DMS114 treated with DMSO at 0.1 percent for 48 hours (cell line): ENCODE data around the gene CHAF1B.
"Not testable (repeated sequence)": the region's sequence is repeated elsewhere in the genome, so short reads cannot be mapped to it uniquely, and the experiment has no call there.

Source experiments
- DNase-seq: peaks from one replicate; lab custom pipeline; 2025; ENCODE audit not compliant: unreplicated experiment; lab: John Stamatoyannopoulos, UW

The CHAF1B gene

DNA sequence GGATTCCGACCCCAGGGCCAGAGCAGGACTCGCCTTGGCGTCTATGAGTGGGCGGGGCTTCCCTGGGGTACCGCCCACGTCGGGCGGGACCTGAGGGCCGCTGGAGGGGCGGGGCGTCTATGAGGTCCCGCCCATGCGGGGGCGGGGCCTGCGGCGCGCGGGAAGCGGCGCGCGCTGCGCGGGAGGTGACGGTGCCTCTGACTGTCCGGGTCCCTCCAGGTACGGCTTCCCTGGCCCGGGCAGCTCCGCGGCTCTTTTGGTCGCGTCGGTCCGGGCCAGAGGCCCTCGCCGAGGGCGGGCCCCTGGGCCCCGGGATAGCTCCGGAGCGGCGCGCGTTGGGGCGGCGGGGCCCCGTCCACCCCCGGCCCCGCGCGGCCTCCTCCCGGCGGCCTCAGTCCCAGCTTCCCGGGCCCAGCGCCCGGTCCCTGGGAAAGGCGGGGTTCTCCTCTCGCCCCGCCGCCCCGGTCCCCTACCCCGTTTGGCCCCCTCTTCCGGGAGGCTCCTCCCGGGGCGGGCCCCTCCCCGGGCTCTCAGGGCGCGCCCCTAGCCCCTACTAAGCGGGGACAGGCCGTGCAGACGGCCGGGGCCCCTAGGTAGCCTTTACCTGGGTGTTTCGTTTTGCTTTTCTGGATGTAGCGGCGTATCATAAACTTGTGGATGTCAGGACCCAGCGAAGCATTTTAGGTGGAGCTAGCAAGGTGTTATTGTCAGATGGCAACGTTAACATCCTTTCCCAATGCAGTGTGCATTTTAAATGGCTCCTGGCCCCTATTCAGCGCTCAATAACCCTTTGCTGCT is at the start of gene CHAF1B:
Gene CHAF1B, plus strand, starts transcription at position 160 of the 798 bp plus-strand sequence. CDS start 745 bp downstream, outside the sequence.
- no peak for DNase-seq

DNA sequence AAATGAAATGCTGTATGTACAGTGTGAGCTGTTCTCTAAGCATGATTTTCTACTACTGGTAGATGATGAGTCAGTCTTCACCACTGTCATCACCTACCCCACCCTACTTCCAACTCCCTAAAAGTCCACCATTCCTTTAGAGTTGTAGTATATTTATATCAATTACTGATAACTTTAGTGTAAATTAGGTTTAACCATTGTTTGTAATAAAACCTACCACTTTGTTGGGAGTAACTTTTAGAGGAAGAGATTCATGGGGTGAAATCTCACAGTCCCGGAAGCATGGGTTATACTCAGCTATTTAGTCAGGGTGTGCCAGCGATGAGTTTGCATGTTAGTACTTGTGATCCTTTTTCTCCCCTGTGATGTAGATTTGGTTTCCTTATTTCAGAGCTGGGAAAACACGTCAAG is 48.1 kb upstream of the CHAF1B start:
- DNase-seq: no peak

- DNase-seq: no peak
Observed at GRCh38 chr21:36338975-36339374, 46.2 kb upstream of the CHAF1B start.

DNA sequence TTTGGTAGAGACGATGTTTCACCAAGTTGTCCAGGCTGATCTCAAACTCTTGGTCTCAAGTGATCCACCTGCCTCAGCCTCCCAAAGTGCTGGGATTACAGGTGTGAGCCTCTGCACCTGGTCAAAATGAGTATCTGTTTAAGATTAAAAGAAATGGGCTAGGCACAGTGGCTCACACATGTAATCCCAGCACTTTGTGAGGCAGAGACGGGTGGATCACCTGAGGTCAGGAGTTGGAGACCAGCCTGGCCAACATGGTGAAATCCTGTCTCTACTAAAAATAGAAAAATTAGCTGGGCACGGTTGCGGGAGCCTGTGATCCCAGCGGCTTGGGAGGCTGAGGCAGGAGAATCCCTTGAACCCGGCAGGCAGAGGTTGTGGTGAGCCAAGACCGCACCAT is 42.6 kb upstream of the CHAF1B start:
- DNase-seq: not testable (repeated sequence)

DNA sequence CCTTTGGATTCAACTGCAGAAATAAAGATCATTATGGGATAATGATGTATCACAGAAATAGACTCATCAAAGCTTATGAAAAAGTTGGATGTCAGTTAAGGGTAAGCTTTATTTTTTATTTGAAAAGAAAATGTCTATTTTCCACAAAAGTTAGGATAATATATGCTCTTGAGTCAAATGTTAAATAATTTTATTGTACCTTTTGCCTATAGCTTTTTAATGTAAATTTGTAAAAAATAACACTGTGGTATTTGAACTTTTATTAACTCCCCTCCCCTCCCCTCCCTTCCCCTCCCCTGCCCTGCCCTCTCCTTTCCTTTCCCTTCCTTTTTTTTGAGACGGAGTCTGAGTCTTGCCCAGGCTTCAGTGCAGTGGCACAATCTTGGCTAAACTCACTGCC is 40.3 kb upstream of the CHAF1B start:
- no peak for DNase-seq

DNA sequence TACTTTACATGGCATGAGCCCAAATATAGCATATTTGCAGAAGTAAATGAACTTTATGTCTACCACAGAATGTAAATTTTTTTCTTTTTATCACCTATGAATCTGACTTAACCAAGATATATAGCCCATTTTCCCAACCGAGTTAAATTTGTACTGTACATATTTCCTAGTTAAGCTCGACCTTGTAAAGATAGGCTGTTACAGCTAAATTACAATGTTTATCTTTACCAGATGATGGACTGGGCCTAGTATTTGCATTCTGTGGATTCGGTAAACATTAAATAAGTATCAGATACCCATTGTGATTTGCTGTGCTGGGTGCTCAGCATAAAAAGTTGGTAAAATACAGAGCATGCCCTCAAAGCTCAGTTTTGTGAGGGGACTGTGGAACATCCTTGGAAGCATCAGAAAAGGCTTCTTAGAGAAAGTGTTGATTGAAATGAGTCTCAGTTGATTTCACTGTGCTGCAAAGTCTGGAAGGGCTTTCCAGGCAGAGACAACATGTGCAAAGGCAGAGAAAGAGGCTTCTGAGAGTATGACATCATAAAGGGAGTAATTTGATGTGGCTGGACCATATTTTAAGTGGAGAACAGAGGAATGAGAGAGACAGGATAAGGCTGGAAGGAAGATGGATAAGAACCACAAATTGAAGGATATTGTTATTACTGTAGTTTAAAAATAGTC is 37.8 kb upstream of the CHAF1B start:
- no peak for DNase-seq

DNA sequence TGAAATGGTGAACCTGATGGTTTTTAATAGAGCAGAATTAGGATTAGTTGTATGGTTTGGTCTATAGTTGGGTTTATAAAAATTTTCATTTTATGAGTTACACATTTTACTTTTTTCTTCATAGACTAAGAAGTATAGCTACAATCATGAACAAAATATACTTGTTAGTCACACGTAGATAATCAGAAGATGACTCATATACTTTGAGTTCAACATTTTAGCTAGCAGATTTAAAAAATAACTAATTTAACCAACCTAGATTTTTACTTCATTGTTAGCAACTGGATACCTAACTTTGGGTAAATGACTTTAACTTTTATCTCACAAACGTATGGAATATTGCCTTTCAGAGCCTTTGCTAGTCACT is 37.2 kb upstream of the CHAF1B start:
- DNase-seq: no peak

GRCh38 chr21:36349315-36349714 is 35.9 kb upstream of the CHAF1B start:
- no peak for DNase-seq

DNA sequence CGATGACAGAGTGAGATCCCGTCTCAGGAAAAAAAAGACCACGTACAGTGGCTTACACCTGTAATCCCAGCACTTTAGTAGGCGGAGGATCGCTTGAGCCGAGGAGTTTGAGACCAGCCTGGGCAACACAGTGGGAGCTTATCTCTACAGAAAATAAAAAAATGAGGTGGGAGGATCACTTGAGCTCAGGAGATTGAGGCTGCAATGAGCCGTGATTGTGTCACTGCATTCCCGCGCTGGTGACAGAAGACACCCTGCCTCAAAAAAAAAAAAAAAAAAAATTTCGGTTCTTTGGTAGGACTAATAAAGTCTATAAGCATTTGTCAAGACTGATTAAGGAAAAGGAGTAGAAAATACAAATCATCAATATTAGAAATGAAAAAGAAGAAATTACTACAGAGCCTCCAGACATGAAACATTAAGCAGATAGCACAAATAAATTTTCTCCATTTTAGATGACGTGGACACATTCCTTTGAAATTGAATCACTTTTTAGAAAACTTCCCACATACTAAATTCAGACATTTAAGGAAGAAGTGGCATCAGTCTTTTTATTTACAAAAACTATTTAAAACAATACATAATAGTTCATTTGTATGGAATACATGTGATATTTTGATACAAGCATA is 34.8 kb upstream of the CHAF1B start:
- DNase-seq: no peak

- DNase-seq: no peak
Observed at GRCh38 chr21:36354918-36355680, 30.1 kb upstream of the CHAF1B start.

DNA sequence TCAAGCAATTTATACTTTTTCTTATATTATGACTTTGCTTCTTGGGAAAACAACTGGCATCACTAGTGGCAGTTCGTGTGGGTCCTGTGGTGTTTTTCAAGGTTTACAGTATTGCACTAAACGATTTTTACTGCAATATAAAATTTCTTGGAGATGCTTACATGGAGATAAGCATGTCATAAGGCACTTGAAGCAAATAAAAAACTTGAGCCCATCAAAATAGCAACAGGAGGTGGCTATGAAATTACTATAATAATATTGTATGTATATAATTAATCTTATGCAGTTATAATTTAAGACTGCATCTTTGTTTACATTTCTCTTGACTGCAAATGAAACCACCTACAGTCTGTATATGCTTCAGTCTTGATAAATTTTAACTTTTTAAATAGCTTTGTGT is 29.3 kb upstream of the CHAF1B start:
- DNase-seq: no peak

DNA sequence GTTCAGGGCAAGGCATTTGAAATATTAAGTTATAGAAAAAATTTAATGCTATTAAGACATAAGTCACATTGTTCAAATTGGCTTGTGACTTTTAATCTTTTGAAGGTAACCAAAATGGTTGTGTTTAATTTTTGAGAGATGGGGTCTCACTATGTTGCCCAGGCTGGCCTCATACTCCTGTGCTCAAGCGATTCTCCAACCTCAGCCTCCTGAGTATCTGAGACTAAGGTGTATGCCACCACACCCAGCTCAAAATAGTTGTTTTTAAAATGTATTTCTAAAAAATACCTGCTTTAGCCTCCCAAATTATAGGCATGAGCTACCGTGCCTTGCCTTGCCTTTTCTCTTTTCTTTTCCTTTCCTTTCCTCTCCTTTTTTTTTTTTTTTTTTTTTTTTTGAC is 26.0 kb upstream of the CHAF1B start:
- DNase-seq: no peak

DNA sequence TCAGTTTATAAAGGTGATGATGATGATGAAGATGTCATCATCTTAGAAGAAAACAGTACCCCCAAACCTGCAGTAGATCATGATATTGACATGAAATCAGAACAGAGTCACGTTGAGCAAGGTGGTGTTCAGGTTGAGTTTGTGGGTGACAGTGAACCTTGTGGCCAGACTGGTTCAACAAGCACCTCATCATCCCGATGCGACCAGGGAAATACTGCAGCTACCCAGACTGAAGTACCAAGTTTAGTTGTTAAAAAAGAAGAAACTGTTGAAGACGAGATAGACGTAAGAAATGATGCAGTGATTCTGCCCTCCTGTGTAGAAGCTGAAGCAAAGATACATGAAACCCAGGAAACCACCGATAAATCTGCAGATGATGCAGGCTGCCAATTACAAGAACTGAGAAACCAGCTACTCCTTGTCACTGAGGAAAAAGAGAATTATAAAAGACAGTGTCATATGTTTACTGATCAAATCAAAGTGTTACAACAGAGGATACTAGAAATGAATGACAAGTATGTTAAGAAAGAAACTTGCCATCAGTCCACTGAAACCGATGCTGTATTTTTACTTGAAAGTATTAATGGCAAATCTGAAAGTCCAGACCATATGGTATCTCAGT is 16.0 kb upstream of the CHAF1B start:
- DNase-seq: no peak

GRCh38 chr21:36375994-36376393 is 9.2 kb upstream of the CHAF1B start:
- no peak for DNase-seq

DNA sequence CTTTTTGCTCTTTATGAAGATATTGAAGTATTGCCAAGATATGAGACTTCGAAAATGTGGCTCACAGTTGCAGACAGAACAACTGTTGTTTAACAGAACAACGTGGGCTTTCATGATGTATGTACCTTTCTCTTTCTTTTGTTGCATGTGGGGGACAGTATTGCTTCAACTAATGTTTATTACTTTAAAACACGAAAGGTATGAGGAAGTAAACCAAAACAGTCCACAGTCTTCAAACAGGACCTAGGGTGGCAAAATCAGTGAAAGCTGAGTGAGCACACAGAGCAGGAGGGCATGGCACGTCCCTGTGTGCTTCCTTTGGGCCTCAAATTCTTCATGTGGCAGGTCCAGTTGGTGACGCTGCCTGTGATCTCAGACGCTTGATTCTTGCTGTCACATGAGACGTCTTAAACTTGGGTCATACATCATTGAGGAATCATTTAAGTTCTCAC is 7.8 kb upstream of the CHAF1B start:
- DNase-seq: no peak

GRCh38 chr21:36379251-36379650 is 5.9 kb upstream of the CHAF1B start:
- no peak for DNase-seq

DNA sequence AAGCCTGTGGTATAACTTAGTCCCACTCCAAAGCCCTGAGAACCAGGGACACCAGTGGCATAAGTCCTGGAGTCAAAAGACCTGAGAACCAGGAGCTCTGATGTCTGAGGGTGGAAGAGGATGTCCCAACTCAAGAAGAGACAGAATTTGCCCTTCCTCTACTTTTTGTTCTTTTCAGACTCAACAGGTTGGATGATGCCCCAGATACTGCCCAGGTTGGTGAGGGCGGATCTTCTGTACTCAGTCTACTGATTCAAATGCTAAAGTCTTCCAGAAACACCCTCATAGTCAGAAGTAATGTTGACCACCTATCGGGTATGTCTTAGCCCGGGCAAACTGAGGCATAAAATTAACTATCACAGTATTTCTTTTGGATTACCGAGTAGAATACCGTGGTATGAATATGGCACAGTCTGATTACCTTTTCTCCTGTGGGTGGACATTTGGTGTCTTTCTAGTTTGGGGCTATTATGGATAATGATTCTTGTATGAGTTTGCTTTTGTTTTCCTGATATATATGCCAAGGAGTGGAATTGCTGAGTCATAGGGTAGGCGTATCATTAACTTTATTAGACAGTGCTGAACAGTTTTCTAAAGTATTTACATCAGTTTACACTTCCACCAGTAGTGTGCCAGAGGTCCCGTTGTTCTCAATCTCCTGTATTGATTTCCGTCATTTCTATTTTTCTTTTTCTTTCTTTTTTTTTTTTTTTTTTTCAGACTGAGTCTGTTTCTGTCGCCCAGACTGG is 3.2 kb upstream of the CHAF1B start:
- no peak for DNase-seq

- DNase-seq: not testable (repeated sequence)
Observed at GRCh38 chr21:36382722-36383121, 2.5 kb upstream of the CHAF1B start.

- DNase-seq: no peak
Observed at GRCh38 chr21:36384885-36385232, 333 bp upstream of the CHAF1B start.

- no peak for DNase-seq
Observed at GRCh38 chr21:36386031-36386642, 945 bp downstream of the CHAF1B start.
